C4-2B (cell line): ENCODE data around the gene LDLR.

Source experiments
- H3K27ac ChIP-seq: fragments of 450-650 bp; 2 replicates; pipeline ENCODE4 v1.5.1; 2017
- ZFX ChIP-seq: fragments of 450-650 bp; IDR thresholded peaks from 2 replicates; pipeline ENCODE4 v1.6.1; 2017
- TF ChIP-seq, protein P1 (sequence below): fragments of 450-650 bp; conservative IDR thresholded peaks from 2 replicates; pipeline ENCODE4 v1.5.1; 2017; ENCODE audit warnings: mild to moderate bottlenecking

Gene LDLR

DNA sequence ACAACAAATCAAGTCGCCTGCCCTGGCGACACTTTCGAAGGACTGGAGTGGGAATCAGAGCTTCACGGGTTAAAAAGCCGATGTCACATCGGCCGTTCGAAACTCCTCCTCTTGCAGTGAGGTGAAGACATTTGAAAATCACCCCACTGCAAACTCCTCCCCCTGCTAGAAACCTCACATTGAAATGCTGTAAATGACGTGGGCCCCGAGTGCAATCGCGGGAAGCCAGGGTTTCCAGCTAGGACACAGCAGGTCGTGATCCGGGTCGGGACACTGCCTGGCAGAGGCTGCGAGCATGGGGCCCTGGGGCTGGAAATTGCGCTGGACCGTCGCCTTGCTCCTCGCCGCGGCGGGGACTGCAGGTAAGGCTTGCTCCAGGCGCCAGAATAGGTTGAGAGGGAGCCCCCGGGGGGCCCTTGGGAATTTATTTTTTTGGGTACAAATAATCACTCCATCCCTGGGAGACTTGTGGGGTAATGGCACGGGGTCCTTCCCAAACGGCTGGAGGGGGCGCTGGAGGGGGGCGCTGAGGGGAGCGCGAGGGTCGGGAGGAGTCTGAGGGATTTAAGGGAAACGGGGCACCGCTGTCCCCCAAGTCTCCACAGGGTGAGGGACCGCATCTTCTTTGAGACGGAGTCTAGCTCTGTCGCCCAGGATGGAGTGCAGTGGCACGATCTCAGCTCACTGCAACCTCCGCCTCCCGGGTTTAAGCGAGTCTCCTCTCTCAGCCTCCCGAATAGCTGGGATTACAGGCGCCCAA, at the start of gene LDLR:
Gene LDLR, plus strand, starts transcription at position 210 of the 760 bp plus-strand sequence. Its CDS starts 86 bp downstream, at position 296.
- H3K27ac ChIP-seq: peak within 1 kb of the TSS; percentile 99
- TF ChIP-seq, protein P1, sequence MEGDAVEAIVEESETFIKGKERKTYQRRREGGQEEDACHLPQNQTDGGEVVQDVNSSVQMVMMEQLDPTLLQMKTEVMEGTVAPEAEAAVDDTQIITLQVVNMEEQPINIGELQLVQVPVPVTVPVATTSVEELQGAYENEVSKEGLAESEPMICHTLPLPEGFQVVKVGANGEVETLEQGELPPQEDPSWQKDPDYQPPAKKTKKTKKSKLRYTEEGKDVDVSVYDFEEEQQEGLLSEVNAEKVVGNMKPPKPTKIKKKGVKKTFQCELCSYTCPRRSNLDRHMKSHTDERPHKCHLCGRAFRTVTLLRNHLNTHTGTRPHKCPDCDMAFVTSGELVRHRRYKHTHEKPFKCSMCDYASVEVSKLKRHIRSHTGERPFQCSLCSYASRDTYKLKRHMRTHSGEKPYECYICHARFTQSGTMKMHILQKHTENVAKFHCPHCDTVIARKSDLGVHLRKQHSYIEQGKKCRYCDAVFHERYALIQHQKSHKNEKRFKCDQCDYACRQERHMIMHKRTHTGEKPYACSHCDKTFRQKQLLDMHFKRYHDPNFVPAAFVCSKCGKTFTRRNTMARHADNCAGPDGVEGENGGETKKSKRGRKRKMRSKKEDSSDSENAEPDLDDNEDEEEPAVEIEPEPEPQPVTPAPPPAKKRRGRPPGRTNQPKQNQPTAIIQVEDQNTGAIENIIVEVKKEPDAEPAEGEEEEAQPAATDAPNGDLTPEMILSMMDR: no peak
- TF ChIP-seq ZFX: no peak

DNA sequence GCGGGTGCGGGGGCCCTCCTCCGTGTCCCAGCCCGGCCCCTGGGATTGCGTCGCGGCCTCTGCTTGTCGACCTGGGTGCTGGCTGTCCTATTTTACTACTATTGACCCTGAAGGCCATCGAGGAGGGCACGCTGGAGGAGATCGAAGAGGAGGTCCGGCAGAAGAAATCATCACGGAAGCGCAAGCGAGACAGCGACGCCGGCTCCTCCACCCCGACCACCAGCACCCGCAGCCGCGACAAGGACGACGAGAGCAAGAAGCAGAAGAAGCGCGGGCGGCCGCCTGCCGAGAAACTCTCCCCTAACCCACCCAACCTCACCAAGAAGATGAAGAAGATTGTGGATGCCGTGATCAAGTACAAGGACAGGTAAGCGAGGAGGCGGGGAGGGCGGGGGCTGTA, 48.1 kb upstream of the LDLR start:
- H3K27ac ChIP-seq: peak overlapping the region; percentile 61
- TF ChIP-seq, protein P1: no peak
- no peak for TF ChIP-seq ZFX

DNA sequence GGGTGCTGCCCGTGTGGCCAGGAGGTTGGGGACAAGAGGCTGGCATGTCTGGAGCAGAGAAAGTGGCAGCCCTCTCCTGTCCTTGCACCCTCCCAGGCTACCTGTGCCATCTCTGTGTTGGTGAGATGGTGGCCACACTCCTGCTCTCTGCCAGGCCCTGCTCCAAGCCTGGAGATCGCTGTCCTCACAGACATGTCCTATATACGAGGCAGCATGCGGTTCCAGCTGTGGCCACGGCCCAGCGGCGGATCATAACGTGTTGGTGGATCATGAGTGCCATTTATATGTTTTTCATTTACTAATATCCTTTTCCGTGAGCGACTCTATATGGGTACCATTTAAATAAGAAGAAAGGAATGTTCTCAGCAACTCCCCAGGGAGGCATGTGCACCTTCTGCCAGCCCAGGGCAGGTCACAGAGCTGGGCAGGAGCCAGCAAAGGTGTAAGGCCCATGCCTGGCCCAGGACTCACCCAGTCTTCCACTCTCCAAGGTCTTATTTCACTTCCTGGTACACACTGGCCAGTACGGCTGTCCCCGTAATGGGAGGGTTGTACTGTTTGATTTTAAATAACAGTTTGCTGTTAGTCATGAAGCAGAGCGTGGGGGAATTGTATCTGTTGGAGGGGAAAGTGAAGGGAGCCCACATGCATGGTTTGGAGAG, 47.2 kb upstream of the LDLR start:
- TF ChIP-seq, protein P1: no peak
- TF ChIP-seq ZFX: peak; percentile 15; the same call in 1 of the 2 replicates
- peak overlapping the region; percentile 61 for H3K27ac ChIP-seq

DNA sequence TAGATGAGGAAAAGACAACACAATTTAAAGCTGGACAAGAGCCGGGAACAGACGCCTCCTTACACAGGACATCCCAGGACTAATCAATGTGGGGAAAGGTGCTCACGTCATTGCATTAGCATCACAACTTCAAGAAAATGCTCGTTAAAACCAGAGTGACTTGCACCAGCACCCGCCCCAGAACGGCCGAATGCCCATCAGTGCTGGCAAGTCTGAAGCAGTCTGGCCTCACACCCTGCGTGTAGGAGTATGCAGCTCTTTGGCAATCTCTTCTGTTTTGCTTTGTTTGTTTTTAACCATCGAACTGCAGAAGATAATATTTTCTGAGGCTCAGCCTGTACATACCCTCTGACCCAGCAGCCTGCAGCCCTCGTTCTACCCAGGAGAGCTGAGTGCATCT, 44.8 kb upstream of the LDLR start:
- no peak overlapping the region for H3K27ac ChIP-seq

DNA sequence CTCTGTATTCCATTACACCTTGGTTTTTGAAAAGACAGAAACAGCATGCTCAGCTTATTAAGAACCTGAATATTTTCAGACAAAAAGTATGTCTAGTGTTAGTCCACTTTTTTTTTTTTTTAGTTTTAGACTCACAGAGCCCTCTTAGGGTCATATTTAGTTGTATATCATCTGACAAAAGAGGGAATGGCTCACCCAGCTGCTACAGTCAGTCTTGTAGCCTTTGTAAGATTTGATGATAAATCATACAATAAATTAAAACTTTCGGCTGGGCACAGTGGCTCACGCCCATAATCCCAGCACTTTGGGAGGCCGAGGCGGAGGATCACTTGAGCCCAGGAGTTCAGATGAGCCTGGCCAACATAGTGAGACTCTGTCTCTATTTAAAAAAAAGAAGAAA, 43.7 kb upstream of the LDLR start:
- TF ChIP-seq, protein P1: no peak
- TF ChIP-seq ZFX: no peak
- H3K27ac ChIP-seq: no peak overlapping the region

More for the DNA sequence above, 44.8 kb upstream of the LDLR start:
- TF ChIP-seq, protein P1: no peak
- no peak for TF ChIP-seq ZFX

DNA sequence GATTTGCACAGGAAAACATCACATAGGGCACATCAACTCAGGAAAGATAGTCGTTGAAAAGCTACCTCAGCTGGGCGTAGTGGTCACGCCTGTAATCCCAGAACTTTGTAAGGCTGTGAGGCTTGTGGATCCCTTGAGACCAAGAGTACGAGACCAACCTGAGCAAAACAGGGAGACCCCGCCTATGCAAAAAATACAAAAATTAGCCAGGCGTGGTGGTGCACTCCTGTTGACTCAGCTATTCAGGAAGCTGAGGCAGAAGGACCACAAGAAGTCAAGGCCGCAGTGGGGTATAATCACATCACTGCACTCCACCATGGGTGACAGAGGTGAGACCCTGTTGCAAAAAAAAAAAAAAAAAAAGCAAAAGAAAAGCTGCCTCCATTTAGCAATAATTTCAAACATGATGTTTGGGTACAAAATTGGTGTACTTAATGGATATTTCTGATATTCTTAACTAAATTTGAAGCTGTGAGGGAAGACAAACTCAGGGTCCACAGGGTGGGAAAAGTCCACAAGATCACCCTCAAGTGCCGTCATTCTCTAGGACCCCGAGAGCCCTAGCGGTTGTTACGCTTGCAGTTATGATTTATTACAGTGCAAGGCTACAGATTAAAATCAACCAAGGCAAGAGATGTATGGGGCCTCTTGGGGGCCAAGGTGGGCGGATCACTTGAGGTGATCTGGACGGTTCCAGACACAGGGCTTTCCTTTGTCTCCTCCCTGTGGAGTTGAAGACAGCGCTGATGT, 42.5 kb upstream of the LDLR start:
- no peak overlapping the region for H3K27ac ChIP-seq
- no peak for TF ChIP-seq ZFX
- TF ChIP-seq, protein P1: no peak

DNA sequence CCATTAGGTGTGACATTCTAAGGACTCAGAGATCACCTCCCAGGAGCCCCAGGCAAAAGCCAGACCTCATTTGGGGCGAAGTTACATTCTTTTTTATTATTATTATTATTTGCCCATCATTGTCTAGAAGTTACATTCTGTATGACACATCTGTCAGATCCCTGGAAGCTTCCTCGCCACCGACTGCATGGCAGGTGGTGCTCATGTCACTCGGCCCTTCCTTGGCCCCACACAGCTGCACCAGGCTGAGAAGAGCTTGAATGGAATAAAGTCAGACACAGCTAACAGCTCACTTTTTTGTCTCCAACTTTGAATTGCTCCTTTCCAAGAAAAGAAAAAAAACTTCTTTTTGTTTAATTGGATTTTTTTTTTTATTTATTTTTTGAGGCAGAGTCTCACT, 41.4 kb upstream of the LDLR start:
- TF ChIP-seq ZFX: no peak
- TF ChIP-seq, protein P1: no peak
- no peak overlapping the region for H3K27ac ChIP-seq
